BLaER1 (cell line): ENCODE measurements around the gene ZC3H18.

Experiments
- H3K27ac ChIP-seq: shearing (Covaris generic); formaldehyde crosslinking; 2 replicates; pipeline ENCODE4 v1.8.1; 2022
- H3K27me3 ChIP-seq: shearing (Covaris generic); formaldehyde crosslinking; 2 replicates; pipeline ENCODE4 v1.8.1; 2022
- H3K36me3 ChIP-seq: shearing (Covaris generic); formaldehyde crosslinking; 2 replicates; pipeline ENCODE4 v1.8.1; 2022
- H3K4me1 ChIP-seq: shearing (Covaris generic); formaldehyde crosslinking; 2 replicates; pipeline ENCODE4 v1.8.1; 2022
- H3K4me2 ChIP-seq: shearing (Covaris generic); formaldehyde crosslinking; 2 replicates; pipeline ENCODE4 v1.8.1; 2022
- H3K4me3 ChIP-seq: shearing (Covaris generic); formaldehyde crosslinking; 2 replicates; pipeline ENCODE4 v1.8.1; 2022
- H3K9ac ChIP-seq: shearing (Covaris generic); formaldehyde crosslinking; 2 replicates; pipeline ENCODE4 v1.8.1; 2022
- H3K9me3 ChIP-seq: shearing (Covaris generic); formaldehyde crosslinking; 2 replicates; pipeline ENCODE4 v1.8.1; 2022
- H4K20me1 ChIP-seq: shearing (Covaris generic); formaldehyde crosslinking; 2 replicates; pipeline ENCODE4 v1.8.1; 2022
- Cebpa-rat ChIP-seq: shearing (Covaris generic); IDR thresholded peaks from 2 replicates; pipeline ENCODE4 v1.8.1; 2022

The ZC3H18 gene

GRCh38 chr16:88634141-88634993 lies 64.2 kb downstream of the ZC3H18 start:
- Histone ChIP-seq H3K9ac (peak overlapping the region; percentile 73), H3K27ac (peak overlapping the region; percentile 85), H3K27me3 (peaks cover 45% of the 10 kb centered on the region)

GRCh38 chr16:88634994-88635670 lies 64.9 kb downstream of the ZC3H18 start:
- Histone ChIP-seq H3K4me1 (peaks cover 100% of the 10 kb centered on the region), H3K4me3 (peak overlapping the region; percentile 65), H3K4me2 (peak overlapping the region; percentile 96), H3K9me3 (no peaks in the 10 kb centered on the region), H3K27me3 (peaks cover 53% of the 10 kb centered on the region), H3K9ac (peak overlapping the region; percentile 73), H3K36me3 (peaks cover 24% of the 10 kb centered on the region), H4K20me1 (peaks cover 63% of the 10 kb centered on the region), H3K27ac (peak overlapping the region; percentile 85)
- no peak for TF ChIP-seq Cebpa-rat

More at GRCh38 chr16:88634141-88634993, 64.2 kb downstream of the ZC3H18 start:
- 0 out of 2 replicates have a peak, but pooled peaks have one; percentile 43 for TF ChIP-seq Cebpa-rat
- H3K9me3 ChIP-seq = no peaks in the 10 kb centered on the region
- H3K36me3 ChIP-seq = peaks cover 32% of the 10 kb centered on the region
- H3K4me2 ChIP-seq = peak overlapping the region; percentile 96
- H3K4me1 ChIP-seq = peaks cover 100% of the 10 kb centered on the region
- H3K4me3 ChIP-seq = peak overlapping the region; percentile 65
- peaks cover 55% of the 10 kb centered on the region for H4K20me1 ChIP-seq

- Histone ChIP-seq H3K27me3 (peaks cover 59% of the 10 kb centered on the region), H3K36me3 (peaks cover 18% of the 10 kb centered on the region), H3K9me3 (no peaks in the 10 kb centered on the region), H4K20me1 (peaks cover 69% of the 10 kb centered on the region), H3K4me2 (peak overlapping the region; percentile 96), H3K4me3 (no peak overlapping the region), H3K27ac (no peak overlapping the region), H3K9ac (no peak overlapping the region), H3K4me1 (peaks cover 100% of the 10 kb centered on the region)
- no peak for TF ChIP-seq Cebpa-rat
These were observed 65.6 kb downstream of the ZC3H18 start for GRCh38 chr16:88635671-88636319.

- no peak for TF ChIP-seq Cebpa-rat
- peaks cover 67% of the 10 kb centered on the region for H3K27me3 ChIP-seq
- peaks cover 78% of the 10 kb centered on the region for H4K20me1 ChIP-seq
- H3K9me3 ChIP-seq = no peaks in the 10 kb centered on the region
- peak overlapping the region; percentile 96 for H3K4me2 ChIP-seq
- no peak overlapping the region for H3K4me3 ChIP-seq
- H3K4me1 ChIP-seq = peaks cover 97% of the 10 kb centered on the region
- no peak overlapping the region for H3K27ac ChIP-seq
- no peak overlapping the region for H3K9ac ChIP-seq
- H3K36me3 ChIP-seq = peaks cover 10% of the 10 kb centered on the region
These were observed 66.5 kb downstream of the ZC3H18 start for GRCh38 chr16:88636488-88637265.

GRCh38 chr16:88638323-88639230 lies 68.4 kb downstream of the ZC3H18 start, which contains the start of gene IL17C:
Gene IL17C (plus strand): TSS chr16:88638572. CDS start chr16:88638642, 70 bp downstream.
- H3K4me3 ChIP-seq = no peak within 1 kb of the TSS
- peaks cover 12% of the 10 kb centered on the region for H3K36me3 ChIP-seq
- H3K27me3 ChIP-seq = peaks cover 71% of the 10 kb centered on the region
- H4K20me1 ChIP-seq = peaks cover 84% of the 10 kb centered on the region
- no peaks in the 10 kb centered on the region for H3K9me3 ChIP-seq
- no peak within 1 kb of the TSS for H3K27ac ChIP-seq
- H3K4me2 ChIP-seq = peak within 1 kb of the TSS; percentile 75
- H3K4me1 ChIP-seq = peaks cover 96% of the 10 kb centered on the region
- TF ChIP-seq Cebpa-rat = no peak
- H3K9ac ChIP-seq = no peak within 1 kb of the TSS

- no peak overlapping the region for H3K27ac ChIP-seq
- TF ChIP-seq Cebpa-rat = no peak
- H3K9ac ChIP-seq = no peak overlapping the region
- H3K4me1 ChIP-seq = peaks cover 96% of the 10 kb centered on the region
- H3K4me2 ChIP-seq = peak overlapping the region; percentile 75
- no peak overlapping the region for H3K4me3 ChIP-seq
- peaks cover 21% of the 10 kb centered on the region for H3K36me3 ChIP-seq
- no peaks in the 10 kb centered on the region for H3K9me3 ChIP-seq
- H3K27me3 ChIP-seq = peaks cover 71% of the 10 kb centered on the region
- peaks cover 92% of the 10 kb centered on the region for H4K20me1 ChIP-seq
These were observed 69.2 kb downstream of the ZC3H18 start for GRCh38 chr16:88639231-88640038.

- Histone ChIP-seq H3K27ac (no peak overlapping the region), H3K4me1 (peaks cover 96% of the 10 kb centered on the region), H4K20me1 (peaks cover 93% of the 10 kb centered on the region), H3K27me3 (peaks cover 69% of the 10 kb centered on the region), H3K9ac (no peak overlapping the region), H3K4me2 (peak overlapping the region; percentile 75), H3K36me3 (peaks cover 27% of the 10 kb centered on the region), H3K9me3 (no peaks in the 10 kb centered on the region), H3K4me3 (no peak overlapping the region)
- TF ChIP-seq Cebpa-rat = no peak
These were observed 69.9 kb downstream of the ZC3H18 start for GRCh38 chr16:88640039-88640495.
